Mesenchymal stem cell (in vitro differentiated cells and primary cell): ENCODE data around the gene PPP4R3A. TPM values are rescaled to one million over a fixed set of nuclear protein-coding genes. Genes with fewer than 3 reads are reported as not detected.

Source experiments
- DNase-seq: peaks from one replicate; pipeline ENCODE4 v3.0.0-alpha.2; 2013
- H2AFZ ChIP-seq: one replicate; pipeline ENCODE4 v1.6.1; 2013; ENCODE audit warnings: low read depth, mild to moderate bottlenecking, control low read depth, inconsistent platforms, low read length, moderate library complexity
- H2AK5ac ChIP-seq: 2 replicates; pipeline ENCODE4 v1.6.1; 2013; ENCODE audit warnings: low read length, moderate library complexity, mild to moderate bottlenecking, inconsistent platforms; ENCODE audit not compliant: severe bottlenecking
- H2BK120ac ChIP-seq: one replicate; pipeline ENCODE4 v1.6.1; 2013; ENCODE audit warnings: low read depth, mild to moderate bottlenecking, inconsistent platforms, low read length, moderate library complexity
- H2BK12ac ChIP-seq, 2 experiments: one replicate each; pipeline ENCODE4 v1.6.1; 2013; ENCODE audit warnings: inconsistent platforms in 2 of 2, low read length in 2 of 2, mild to moderate bottlenecking in 2 of 2, moderate library complexity in 2 of 2, control low read depth in 1 of 2
- H2BK15ac ChIP-seq: one replicate; pipeline ENCODE4 v1.6.1; 2013; ENCODE audit warnings: mild to moderate bottlenecking, low read depth, inconsistent platforms; ENCODE audit not compliant: poor library complexity, severe bottlenecking
- H2BK5ac ChIP-seq: 2 replicates; pipeline ENCODE4 v1.6.1; 2013; ENCODE audit warnings: low read depth, mild to moderate bottlenecking, low read length, control low read depth, inconsistent platforms; ENCODE audit not compliant: poor library complexity, severe bottlenecking
- H3K14ac ChIP-seq, 2 experiments: one replicate each; pipeline ENCODE4 v1.6.1; 2013; ENCODE audit warnings: inconsistent platforms in 2 of 2, low read length in 2 of 2, control low read depth in 1 of 2, mild to moderate bottlenecking in 1 of 2, moderate library complexity in 1 of 2
- H3K18ac ChIP-seq, 2 experiments: one replicate each; pipeline ENCODE4 v1.6.1; 2013; ENCODE audit warnings: inconsistent platforms in 2 of 2, low read length in 2 of 2, control low read depth in 1 of 2, low read depth in 1 of 2, mild to moderate bottlenecking in 1 of 2
- H3K23ac ChIP-seq, 2 experiments: one replicate each; pipeline ENCODE4 v1.6.1; 2013; ENCODE audit warnings: inconsistent platforms in 2 of 2, low read length in 2 of 2, mild to moderate bottlenecking in 2 of 2, moderate library complexity in 2 of 2, control low read depth in 1 of 2
- H3K27ac ChIP-seq: 2 replicates; pipeline ENCODE4 v1.5.1; 2013; ENCODE audit warnings: mild to moderate bottlenecking, moderate library complexity, low read length, control low read depth, inconsistent platforms; ENCODE audit not compliant: poor library complexity, severe bottlenecking
- H3K27me3 ChIP-seq, 2 experiments: 2 replicates each; pipeline versions ENCODE4 v1.6.1 to v1.7.0; 2013; ENCODE audit warnings: low read length in 2 of 2, mild to moderate bottlenecking in 2 of 2, moderate library complexity in 2 of 2, control low read depth in 1 of 2, inconsistent platforms in 1 of 2; ENCODE audit not compliant: control insufficient read depth in 1 of 2, insufficient read depth in 1 of 2
- H3K36me3 ChIP-seq, 2 experiments: 2 replicates each; pipeline versions ENCODE4 v1.6.1 to v1.7.0; 2013; ENCODE audit warnings: low read length in 2 of 2, control low read depth in 1 of 2, inconsistent platforms in 1 of 2, low read depth in 1 of 2, mild to moderate bottlenecking in 1 of 2; ENCODE audit not compliant: insufficient read depth in 2 of 2, control insufficient read depth in 1 of 2
- H3K4ac ChIP-seq, 2 experiments: one replicate each; pipeline ENCODE4 v1.6.1; 2013; ENCODE audit warnings: inconsistent platforms in 2 of 2, low read length in 2 of 2, mild to moderate bottlenecking in 2 of 2, moderate library complexity in 2 of 2, control low read depth in 1 of 2, low read depth in 1 of 2
- H3K4me1 ChIP-seq: 2 replicates; pipeline ENCODE4 v1.6.1; 2013; ENCODE audit warnings: low read depth, low read length, control low read depth; ENCODE audit not compliant: control insufficient read depth, insufficient read depth
- H3K4me2 ChIP-seq: 2 replicates; pipeline ENCODE4 v1.6.1; 2013; ENCODE audit warnings: low read length, mild to moderate bottlenecking, inconsistent platforms; ENCODE audit not compliant: poor library complexity, severe bottlenecking
- H3K4me3 ChIP-seq, 2 experiments: 2 replicates each; pipeline versions ENCODE4 v1.5.1 to v1.7.0; 2013; ENCODE audit warnings: low read length in 2 of 2, mild to moderate bottlenecking in 2 of 2, control low read depth in 1 of 2, low read depth in 1 of 2; ENCODE audit not compliant: insufficient read depth in 1 of 2
- H3K79me1 ChIP-seq: replicated peaks from 2 replicates; pipeline ENCODE4 v1.6.1; 2013; ENCODE audit warnings: mild to moderate bottlenecking, control low read depth, low read length, inconsistent platforms; ENCODE audit not compliant: poor library complexity, severe bottlenecking
- H3K9ac ChIP-seq: 2 replicates; pipeline ENCODE4 v1.7.0; 2013; ENCODE audit warnings: mild to moderate bottlenecking, low read length, moderate library complexity
- H3K9me3 ChIP-seq: 2 replicates; pipeline ENCODE4 v1.7.0; 2013; ENCODE audit warnings: mild to moderate bottlenecking, low read length; ENCODE audit not compliant: control insufficient read depth
- H4K8ac ChIP-seq: one replicate; pipeline ENCODE4 v1.6.1; 2013; ENCODE audit warnings: inconsistent platforms, mild to moderate bottlenecking, low read length, moderate library complexity
- H4K91ac ChIP-seq: one replicate; pipeline ENCODE4 v1.6.1; 2013; ENCODE audit warnings: mild to moderate bottlenecking, low read length, inconsistent platforms
- WGBS: methylation state at CpG from one replicate; pipeline ENCODE4 v1.1.7; 2013; ENCODE audit warnings: mixed read lengths; 5-methylcytosine and 5-hydroxymethylcytosine counted together
- polyA plus RNA-seq, 2 experiments: library from polyadenylated mRNA; stranded (reverse); fragments of 200-250 nt; gene quantifications; one replicate each; pipeline ENCODE4 v1.2.3, GENCODE V29; 2013

The PPP4R3A gene
- polyA plus RNA-seq (2013, experiment 1 of 2) = 42.2 TPM
- polyA plus RNA-seq (2013, experiment 2 of 2) = 39.7 TPM

GRCh38 chr14:91510171-91511042 lies at the start of gene PPP4R3A:
TSS of gene PPP4R3A (minus strand) at chr14:91510310. CDS start at chr14:91509647, 663 bp downstream.
- peak within 1 kb of the TSS; percentile 88 for H2AFZ ChIP-seq
- peak within 1 kb of the TSS in 1 of 2 experiments; percentile 78 for H2BK12ac ChIP-seq
- peak within 1 kb of the TSS; percentile 62 for H2AK5ac ChIP-seq
- H4K91ac ChIP-seq = peak within 1 kb of the TSS; percentile 97
- H3K4ac ChIP-seq = peak within 1 kb of the TSS; percentile 99
- H3K27me3 ChIP-seq = no peaks in the 10 kb centered on the region
- peaks cover 5% of the 10 kb centered on the region for H3K4me1 ChIP-seq
- peak within 1 kb of the TSS; percentile 89 for H3K4me2 ChIP-seq
- peak; percentile 98 for DNase-seq
- H3K9me3 ChIP-seq = no peaks in the 10 kb centered on the region
- H3K79me1 ChIP-seq = no peaks in the 10 kb centered on the region
- H3K23ac ChIP-seq = peak within 1 kb of the TSS; percentile 57 to 99
- peak within 1 kb of the TSS; percentile 94 for H2BK120ac ChIP-seq
- H2BK5ac ChIP-seq = peak within 1 kb of the TSS; percentile 94
- H3K18ac ChIP-seq = peak within 1 kb of the TSS; percentile 98
- H3K4me3 ChIP-seq = peak within 1 kb of the TSS; percentile 82 to 93
- peaks cover 0 to 7% of the 10 kb centered on the region in 2 experiments for H3K36me3 ChIP-seq
- H4K8ac ChIP-seq = peak within 1 kb of the TSS; percentile 97
- H3K14ac ChIP-seq = peak within 1 kb of the TSS; percentile 88 to 96
- H2BK15ac ChIP-seq = peak within 1 kb of the TSS; percentile 92
- H3K27ac ChIP-seq = peak within 1 kb of the TSS; percentile 99
- WGBS = under 1% methylated on average over 77 of the region's 95 CpGs
- H3K9ac ChIP-seq = peak within 1 kb of the TSS; percentile 98

DNA sequence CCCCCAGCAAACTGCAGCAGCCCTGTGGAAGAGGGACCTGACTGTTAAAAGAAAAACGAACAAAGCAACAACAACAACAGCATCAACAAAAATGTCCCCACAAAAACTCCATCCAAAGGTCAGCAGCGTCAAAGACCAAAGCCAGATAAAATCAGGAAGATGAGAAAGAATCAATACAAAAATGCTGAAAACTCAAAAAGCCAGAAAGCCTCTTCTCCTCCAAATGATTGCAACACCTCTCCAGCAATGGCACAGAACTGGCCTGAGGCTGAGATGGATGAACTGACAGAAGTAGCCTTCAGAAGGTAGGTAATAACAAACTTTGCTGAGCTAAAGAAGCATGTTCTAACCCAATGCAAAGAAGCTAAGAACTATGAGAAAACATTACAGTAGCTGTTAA lies 45.4 kb upstream of the PPP4R3A start:
- Histone ChIP-seq H2BK120ac (no peak overlapping the region), H3K23ac (no peak overlapping the region), H2BK12ac (no peak overlapping the region), H3K14ac (no peak overlapping the region), H3K4me2 (no peak overlapping the region), H2AK5ac (no peak overlapping the region), H3K79me1 (no peaks in the 10 kb centered on the region), H3K9ac (no peak overlapping the region), H3K4me1 (no peaks in the 10 kb centered on the region), H2BK15ac (no peak overlapping the region), H3K9me3 (peaks cover 5% of the 10 kb centered on the region), H3K18ac (no peak overlapping the region), H3K27me3 (no peaks in the 10 kb centered on the region), H3K27ac (no peak overlapping the region), H3K4ac (no peak overlapping the region), H4K8ac (no peak overlapping the region), H2BK5ac (no peak overlapping the region), H3K4me3 (no peak overlapping the region), H4K91ac (no peak overlapping the region), H2AFZ (no peak overlapping the region), H3K36me3 (no peaks in the 10 kb centered on the region)
- 81% methylated on average over 2 of the region's 2 CpGs for WGBS
- DNase-seq = no peak

DNA sequence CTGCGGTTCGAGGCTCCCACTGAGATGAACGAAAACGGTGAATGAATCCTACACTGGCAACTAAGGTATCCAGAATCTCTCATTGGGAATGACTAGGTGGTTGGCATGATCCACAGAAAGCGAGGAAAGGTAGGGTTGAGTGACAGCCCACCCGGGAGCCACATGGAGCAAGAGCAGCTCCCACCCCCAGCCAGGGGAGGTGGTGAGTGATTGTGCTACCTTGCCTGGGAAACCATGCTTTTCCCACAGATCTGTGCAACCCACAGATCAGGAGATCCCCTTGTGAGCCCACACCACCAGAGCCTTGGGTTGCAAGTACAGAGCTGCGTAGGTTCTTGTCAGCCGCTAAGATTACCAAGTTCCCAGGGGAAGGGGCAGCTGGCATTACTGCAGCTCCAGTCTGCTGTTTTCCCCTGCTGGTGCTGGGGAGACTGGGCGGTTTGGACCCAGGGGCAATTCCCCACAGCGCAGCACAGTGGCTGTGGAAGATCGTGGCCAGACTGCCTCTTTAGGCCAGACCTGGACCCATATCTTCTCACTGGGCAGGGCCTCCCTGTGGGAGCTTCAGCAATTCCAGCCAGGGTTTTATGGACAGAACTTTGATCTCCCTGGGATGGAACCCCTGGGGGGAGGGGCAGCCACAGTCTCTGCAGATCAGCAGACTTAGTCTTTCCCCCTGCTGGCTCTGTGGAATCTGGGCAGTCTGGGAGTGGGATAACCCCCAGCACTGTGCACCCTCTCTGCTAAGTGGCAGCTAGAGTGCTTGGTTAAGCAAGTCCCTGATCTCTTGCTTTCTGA lies 44.6 kb upstream of the PPP4R3A start:
- no peak overlapping the region for H2BK120ac ChIP-seq
- no peak overlapping the region for H2BK12ac ChIP-seq
- no peaks in the 10 kb centered on the region for H3K4me1 ChIP-seq
- no peaks in the 10 kb centered on the region for H3K36me3 ChIP-seq
- no peak overlapping the region for H3K4ac ChIP-seq
- H2BK15ac ChIP-seq = no peak overlapping the region
- no peak overlapping the region for H2AK5ac ChIP-seq
- no peak overlapping the region for H4K8ac ChIP-seq
- WGBS = 84% methylated on average over 11 of the region's 11 CpGs
- no peak overlapping the region for H3K9ac ChIP-seq
- DNase-seq = no peak
- no peak overlapping the region for H3K27ac ChIP-seq
- H2AFZ ChIP-seq = no peak overlapping the region
- H2BK5ac ChIP-seq = no peak overlapping the region
- no peak overlapping the region for H3K4me3 ChIP-seq
- peaks cover 5% of the 10 kb centered on the region for H3K9me3 ChIP-seq
- no peak overlapping the region for H3K18ac ChIP-seq
- H3K23ac ChIP-seq = no peak overlapping the region
- no peaks in the 10 kb centered on the region for H3K79me1 ChIP-seq
- no peak overlapping the region for H3K14ac ChIP-seq
- H3K4me2 ChIP-seq = no peak overlapping the region
- no peaks in the 10 kb centered on the region for H3K27me3 ChIP-seq
- no peak overlapping the region for H4K91ac ChIP-seq

DNA sequence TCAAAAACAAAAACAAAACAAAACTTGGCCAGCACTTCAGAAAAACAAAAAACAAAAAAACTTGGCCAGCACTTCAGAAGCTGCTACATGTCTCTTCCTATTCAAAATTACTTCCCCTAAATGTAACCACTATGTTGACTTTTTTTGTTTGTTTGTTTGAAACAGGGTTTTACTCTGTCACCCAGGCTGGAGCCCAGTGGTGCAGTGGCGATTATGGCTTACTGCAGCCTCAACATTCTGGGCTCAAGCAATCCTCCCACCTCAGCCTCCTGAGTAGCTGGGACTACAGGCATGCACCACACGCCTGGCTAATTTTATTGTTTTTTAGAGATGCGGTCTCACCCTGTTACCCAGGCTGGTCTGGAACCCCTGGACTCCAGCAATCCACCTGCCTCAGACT lies 38.0 kb upstream of the PPP4R3A start:
- no peak overlapping the region for H3K23ac ChIP-seq
- no peak overlapping the region for H3K27ac ChIP-seq
- no peak for DNase-seq
- H3K18ac ChIP-seq = no peak overlapping the region
- no peaks in the 10 kb centered on the region for H3K27me3 ChIP-seq
- H3K4me3 ChIP-seq = no peak overlapping the region
- H2BK5ac ChIP-seq = no peak overlapping the region
- H2AK5ac ChIP-seq = no peak overlapping the region
- no peak overlapping the region for H3K9ac ChIP-seq
- no peak overlapping the region for H2AFZ ChIP-seq
- H3K36me3 ChIP-seq = no peaks in the 10 kb centered on the region
- H2BK15ac ChIP-seq = no peak overlapping the region
- no peak overlapping the region for H4K91ac ChIP-seq
- H3K14ac ChIP-seq = no peak overlapping the region
- H3K79me1 ChIP-seq = no peaks in the 10 kb centered on the region
- H4K8ac ChIP-seq = no peak overlapping the region
- no peak overlapping the region for H2BK12ac ChIP-seq
- H2BK120ac ChIP-seq = no peak overlapping the region
- no peaks in the 10 kb centered on the region for H3K4me1 ChIP-seq
- no peak overlapping the region for H3K4ac ChIP-seq
- no peaks in the 10 kb centered on the region for H3K9me3 ChIP-seq
- 87% methylated on average over 3 of the region's 3 CpGs for WGBS
- H3K4me2 ChIP-seq = no peak overlapping the region
